ENCODE results near the gene SCN4B. TPM values are rescaled to one million over a fixed set of nuclear protein-coding genes. Genes with fewer than 3 reads are reported as not detected.

Gene SCN4B
- polyA plus RNA-seq, 2 donors = 0.75 to 1.1 TPM

DNA sequence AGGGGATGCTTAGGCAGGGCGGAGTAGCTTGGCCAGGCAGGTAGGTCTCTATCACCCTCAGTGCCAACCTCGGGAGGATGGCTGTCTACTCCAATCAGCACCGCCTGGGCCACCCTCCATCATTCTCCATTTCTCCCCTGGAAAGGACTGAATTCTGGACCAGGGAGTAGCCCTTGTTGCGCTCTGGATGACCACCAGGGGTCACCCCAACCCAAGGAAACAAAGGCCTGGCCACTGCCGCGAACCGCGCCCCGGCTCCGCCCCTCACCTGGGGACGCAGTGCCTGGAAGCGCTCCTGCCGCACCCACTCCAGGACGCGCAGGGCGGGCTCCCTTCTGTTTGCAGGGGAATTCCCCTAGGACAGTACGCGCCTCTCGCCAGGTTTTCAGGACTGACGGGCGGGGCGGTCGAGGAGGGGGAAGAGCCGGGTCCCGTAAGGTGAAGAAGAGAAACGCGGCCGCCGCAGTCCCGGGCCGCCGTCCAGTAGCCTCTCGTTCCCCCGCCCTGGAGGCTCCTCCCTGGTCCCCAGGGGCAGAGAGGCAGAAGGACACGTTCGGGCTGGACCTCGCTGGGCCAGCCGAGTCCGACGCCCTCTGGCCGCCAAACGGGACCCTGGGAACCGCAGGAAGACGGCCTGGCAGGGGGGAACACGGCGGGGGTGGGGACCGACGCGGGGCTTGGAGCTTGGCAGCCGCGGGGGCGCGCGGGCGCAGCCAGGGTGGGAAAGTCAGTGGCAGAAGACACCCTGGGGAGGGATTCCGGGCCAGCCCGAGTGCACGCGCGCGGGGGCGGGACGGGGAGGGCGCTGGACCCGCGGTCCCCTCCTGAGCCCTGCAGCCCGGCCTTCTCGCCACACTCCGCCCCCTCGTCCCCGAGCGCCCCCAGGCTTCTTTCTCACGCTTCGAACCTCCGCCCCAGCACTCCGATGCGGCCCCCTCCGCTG is 7.1 kb downstream of the SCN4B start:
- WGBS, 2 donors = 2% methylated on average over 42 to 78 of the region's 78 CpGs
- Histone ChIP-seq H3K4me1 (ENCODE audit: control insufficient read depth in 2 of 2, insufficient read depth in 2 of 2, low read length in 1 of 2) (peaks cover 0 to 7% of the 10 kb centered on the region in 2 donors), H3K27ac (ENCODE audit: low read depth in 2 of 2, low read length in 1 of 2) (peak overlapping the region; percentile 47 to 66), H3K9me3 (ENCODE audit: control insufficient read depth in 2 of 2, insufficient read depth in 1 of 2, low read depth in 1 of 2, low read length in 1 of 2) (no peaks in the 10 kb centered on the region), H3K36me3 (ENCODE audit: control insufficient read depth in 2 of 2, insufficient read depth in 2 of 2, low read length in 1 of 2) (no peaks in the 10 kb centered on the region), H3K27me3 (ENCODE audit: control insufficient read depth in 1 of 2, insufficient read depth in 2 of 2, low read length in 2 of 2) (no peaks in the 10 kb centered on the region), H3K4me3 (ENCODE audit: low read depth in 1 of 2, low read length in 2 of 2) (peak overlapping the region; percentile 50 to 56)

DNA sequence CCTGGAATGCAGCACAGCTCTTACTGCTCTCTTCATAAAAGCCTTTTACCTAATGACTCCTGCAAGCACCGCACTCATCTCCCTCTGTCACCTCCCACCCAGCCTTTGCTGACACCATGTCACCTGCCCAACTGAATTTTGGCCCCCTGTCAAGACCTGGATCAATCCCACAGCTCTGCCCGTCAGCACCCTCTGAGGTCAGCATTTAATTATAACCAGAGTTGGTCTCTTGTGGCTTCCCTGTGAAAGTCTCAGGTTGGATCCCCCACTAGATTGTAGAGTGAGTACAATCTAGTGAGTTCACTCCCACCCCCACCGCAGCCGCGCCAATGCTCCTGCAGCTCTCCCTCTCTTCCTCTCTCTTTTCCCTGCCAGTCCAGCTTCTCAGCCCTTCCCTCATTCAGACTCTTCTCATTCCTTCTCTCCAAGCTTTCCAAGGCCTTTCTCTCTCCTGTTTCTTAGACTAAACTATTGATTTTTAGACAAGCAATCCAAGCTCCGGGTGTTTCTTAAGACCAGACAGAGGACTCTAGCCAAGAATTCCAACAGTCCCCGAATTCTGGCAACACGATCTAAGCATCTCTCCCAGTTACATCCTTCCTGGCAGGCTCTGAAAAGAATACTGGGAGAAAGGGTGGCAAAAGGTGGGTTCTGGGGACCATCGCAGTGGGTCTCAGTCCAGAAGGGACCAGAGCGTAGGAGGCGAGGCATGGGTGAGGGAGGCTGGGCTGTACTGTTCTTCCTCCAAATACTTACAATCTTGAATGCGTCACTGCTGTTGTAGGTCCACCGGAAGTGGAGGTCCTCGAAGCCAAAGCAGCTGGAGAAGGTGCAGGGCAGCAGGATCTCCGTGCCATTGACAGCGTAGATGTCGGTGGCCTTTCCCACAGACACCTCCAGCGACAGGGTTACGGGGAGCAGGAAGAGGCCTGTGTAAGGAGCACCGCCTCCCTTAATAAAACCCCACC is 8.0 kb downstream of the SCN4B start:
- no peak overlapping the region for H3K27ac ChIP-seq (ENCODE audit: low read depth in 2 of 2, low read length in 1 of 2)
- WGBS, 2 donors = 55 to 56% methylated on average over 20 of the region's 20 CpGs
- H3K9me3 ChIP-seq (ENCODE audit: control insufficient read depth in 2 of 2, insufficient read depth in 1 of 2, low read depth in 1 of 2, low read length in 1 of 2) = no peaks in the 10 kb centered on the region
- no peak overlapping the region for H3K4me3 ChIP-seq (ENCODE audit: low read depth in 1 of 2, low read length in 2 of 2)
- peaks cover 0 to 7% of the 10 kb centered on the region in 2 donors for H3K4me1 ChIP-seq (ENCODE audit: control insufficient read depth in 2 of 2, insufficient read depth in 2 of 2, low read length in 1 of 2)
- H3K27me3 ChIP-seq (ENCODE audit: control insufficient read depth in 1 of 2, insufficient read depth in 2 of 2, low read length in 2 of 2) = no peaks in the 10 kb centered on the region
- H3K36me3 ChIP-seq (ENCODE audit: control insufficient read depth in 2 of 2, insufficient read depth in 2 of 2, low read length in 1 of 2) = no peaks in the 10 kb centered on the region

DNA sequence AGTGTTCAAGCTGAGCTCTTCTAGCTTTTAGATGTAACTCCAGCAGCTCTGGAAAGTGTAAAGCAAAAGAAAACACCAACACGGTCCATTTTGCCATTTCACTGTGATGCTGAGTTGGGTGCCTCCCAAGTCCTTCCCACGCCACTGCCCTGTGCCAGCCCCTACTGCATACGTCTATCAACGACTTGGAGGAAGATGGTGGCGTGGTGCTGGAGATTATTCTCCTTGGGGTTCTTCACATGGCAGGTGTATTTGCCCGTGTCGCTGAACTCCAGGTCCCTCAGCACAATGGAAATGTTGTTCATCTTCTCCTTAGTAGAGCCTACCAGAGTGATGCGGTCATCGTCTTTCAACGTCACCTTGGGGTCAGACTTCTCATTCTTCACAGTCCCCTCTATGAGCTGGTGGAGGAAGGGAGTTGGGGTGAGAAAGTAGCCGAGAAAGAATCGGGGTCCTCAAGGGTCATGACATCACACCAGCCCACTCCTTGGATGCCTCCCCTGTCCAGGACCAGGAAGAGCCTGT is 8.9 kb downstream of the SCN4B start:
- Histone ChIP-seq H3K4me1 (ENCODE audit: control insufficient read depth in 2 of 2, insufficient read depth in 2 of 2, low read length in 1 of 2) (peaks cover 0 to 7% of the 10 kb centered on the region in 2 donors), H3K36me3 (ENCODE audit: control insufficient read depth in 2 of 2, insufficient read depth in 2 of 2, low read length in 1 of 2) (no peaks in the 10 kb centered on the region), H3K4me3 (ENCODE audit: low read depth in 1 of 2, low read length in 2 of 2) (no peak overlapping the region), H3K9me3 (ENCODE audit: control insufficient read depth in 2 of 2, insufficient read depth in 1 of 2, low read depth in 1 of 2, low read length in 1 of 2) (no peaks in the 10 kb centered on the region), H3K27ac (ENCODE audit: low read depth in 2 of 2, low read length in 1 of 2) (no peak overlapping the region), H3K27me3 (ENCODE audit: control insufficient read depth in 1 of 2, insufficient read depth in 2 of 2, low read length in 2 of 2) (no peaks in the 10 kb centered on the region)
- WGBS, 2 donors = 77 to 82% methylated on average over 12 of the region's 12 CpGs

DNA sequence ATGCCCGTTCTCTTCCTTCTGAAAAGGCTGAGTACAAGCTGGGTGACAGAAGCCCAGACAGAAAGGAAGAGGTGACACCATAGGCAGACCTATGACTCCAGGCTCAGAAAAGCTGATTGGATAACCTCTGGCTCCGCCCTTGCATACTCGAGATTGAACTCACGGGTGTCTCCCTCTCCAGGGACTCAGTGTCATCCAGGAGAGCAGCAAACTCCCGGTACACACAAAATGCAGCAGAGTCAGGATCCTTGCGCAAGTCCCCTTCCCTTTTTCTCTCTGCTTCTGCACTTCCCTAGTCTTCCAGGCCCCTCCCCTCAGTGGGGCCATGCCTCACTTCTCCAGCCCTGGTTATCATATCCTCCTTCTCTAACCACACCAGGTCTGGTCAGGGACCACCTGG is 9.8 kb downstream of the SCN4B start:
- WGBS, 2 donors = 46 to 60% methylated on average over 6 of the region's 6 CpGs
- no peaks in the 10 kb centered on the region for H3K27me3 ChIP-seq (ENCODE audit: control insufficient read depth in 1 of 2, insufficient read depth in 2 of 2, low read length in 2 of 2)
- H3K9me3 ChIP-seq (ENCODE audit: control insufficient read depth in 2 of 2, insufficient read depth in 1 of 2, low read depth in 1 of 2, low read length in 1 of 2) = no peaks in the 10 kb centered on the region
- no peak overlapping the region for H3K4me3 ChIP-seq (ENCODE audit: low read depth in 1 of 2, low read length in 2 of 2)
- H3K4me1 ChIP-seq (ENCODE audit: control insufficient read depth in 2 of 2, insufficient read depth in 2 of 2, low read length in 1 of 2) = peaks cover 0 to 7% of the 10 kb centered on the region in 2 donors
- peak overlapping the region in 1 of 2 donors; percentile 16 for H3K27ac ChIP-seq (ENCODE audit: low read depth in 2 of 2, low read length in 1 of 2)
- H3K36me3 ChIP-seq (ENCODE audit: control insufficient read depth in 2 of 2, insufficient read depth in 2 of 2, low read length in 1 of 2) = no peaks in the 10 kb centered on the region

DNA sequence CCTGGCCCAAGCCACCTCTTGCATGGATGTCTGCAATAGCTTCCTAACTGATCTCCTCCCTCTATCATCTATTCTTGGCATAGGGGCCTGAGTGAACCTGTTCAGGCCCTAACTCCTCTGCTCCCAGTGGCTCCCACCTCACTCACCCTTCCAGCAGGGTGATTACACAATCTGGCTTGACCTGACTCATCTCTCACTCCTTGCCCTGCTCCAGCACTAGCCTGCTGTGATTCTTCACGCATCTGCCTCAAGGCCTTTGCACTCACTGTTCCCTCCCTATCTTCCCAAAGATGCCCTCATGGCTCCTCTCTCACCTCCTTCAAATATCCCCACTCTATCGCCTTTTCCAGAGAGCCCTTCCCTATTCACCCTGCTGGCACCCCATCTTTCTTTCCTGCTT is 10.5 kb downstream of the SCN4B start:
- Histone ChIP-seq H3K4me1 (ENCODE audit: control insufficient read depth in 2 of 2, insufficient read depth in 2 of 2, low read length in 1 of 2) (peaks cover 0 to 7% of the 10 kb centered on the region in 2 donors), H3K36me3 (ENCODE audit: control insufficient read depth in 2 of 2, insufficient read depth in 2 of 2, low read length in 1 of 2) (no peaks in the 10 kb centered on the region), H3K4me3 (ENCODE audit: low read depth in 1 of 2, low read length in 2 of 2) (no peak overlapping the region), H3K9me3 (ENCODE audit: control insufficient read depth in 2 of 2, insufficient read depth in 1 of 2, low read depth in 1 of 2, low read length in 1 of 2) (no peaks in the 10 kb centered on the region), H3K27me3 (ENCODE audit: control insufficient read depth in 1 of 2, insufficient read depth in 2 of 2, low read length in 2 of 2) (no peaks in the 10 kb centered on the region), H3K27ac (ENCODE audit: low read depth in 2 of 2, low read length in 1 of 2) (no peak overlapping the region)
- 54 to 66% methylated on average over 2 of the region's 2 CpGs for WGBS, 2 donors

DNA sequence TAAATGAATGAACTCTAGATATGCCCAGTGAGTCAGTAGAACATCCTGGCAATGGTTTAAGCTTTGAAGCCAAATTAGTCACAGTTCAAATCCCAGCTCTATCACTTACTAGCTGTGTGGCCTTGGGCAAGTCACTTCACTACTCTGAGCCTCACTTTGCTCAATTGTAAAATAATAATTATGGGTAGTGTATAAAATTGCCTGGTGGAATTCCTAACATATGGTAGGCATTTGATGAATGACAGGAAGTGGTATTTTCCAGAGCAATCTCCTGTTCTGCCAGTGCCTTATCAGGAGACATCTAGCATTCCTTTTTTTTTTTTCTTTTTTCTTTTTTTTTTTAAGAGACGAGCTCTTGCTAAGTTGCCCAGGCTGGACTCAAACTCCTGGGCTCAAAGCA is 13.0 kb downstream of the SCN4B start:
- WGBS, 2 donors = 50 to 62% methylated on average over 1 of the region's 1 CpG
- H3K27ac ChIP-seq (ENCODE audit: low read depth in 2 of 2, low read length in 1 of 2) = no peak overlapping the region
- no peaks in the 10 kb centered on the region for H3K27me3 ChIP-seq (ENCODE audit: control insufficient read depth in 1 of 2, insufficient read depth in 2 of 2, low read length in 2 of 2)
- H3K4me3 ChIP-seq (ENCODE audit: low read depth in 1 of 2, low read length in 2 of 2) = no peak overlapping the region
- no peaks in the 10 kb centered on the region for H3K9me3 ChIP-seq (ENCODE audit: control insufficient read depth in 2 of 2, insufficient read depth in 1 of 2, low read depth in 1 of 2, low read length in 1 of 2)
- no peaks in the 10 kb centered on the region for H3K36me3 ChIP-seq (ENCODE audit: control insufficient read depth in 2 of 2, insufficient read depth in 2 of 2, low read length in 1 of 2)
- H3K4me1 ChIP-seq (ENCODE audit: control insufficient read depth in 2 of 2, insufficient read depth in 2 of 2, low read length in 1 of 2) = no peaks in the 10 kb centered on the region

DNA sequence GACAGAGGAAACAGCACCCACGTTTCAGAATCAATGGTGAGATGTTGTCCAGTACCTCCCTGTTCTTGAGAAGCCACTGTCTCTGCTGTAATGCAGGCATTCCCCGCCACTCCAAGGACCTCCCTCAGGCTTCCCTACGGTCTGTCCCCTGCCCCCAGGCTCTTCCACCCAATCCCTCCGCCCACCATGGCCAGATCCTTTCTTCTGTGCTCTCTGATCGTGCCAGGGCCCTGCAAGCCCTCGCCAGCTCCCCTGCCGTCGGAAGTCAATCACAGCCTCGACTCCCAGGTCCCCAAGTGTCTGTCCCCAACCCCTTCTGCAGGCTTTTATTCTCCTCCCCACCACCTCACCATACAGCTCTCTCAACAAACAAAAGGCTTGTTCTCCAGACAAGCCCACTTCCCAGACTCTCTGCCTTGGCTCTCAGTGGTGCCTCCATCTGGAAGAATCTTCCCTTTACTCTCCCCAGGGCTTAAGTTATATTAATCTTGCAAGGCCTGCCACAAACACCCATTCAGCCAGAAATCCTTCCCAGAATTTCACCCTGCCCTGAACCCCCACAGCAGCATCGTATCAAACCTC is 13.7 kb downstream of the SCN4B start:
- 62 to 63% methylated on average over 8 to 10 of the region's 10 CpGs for WGBS, 2 donors
- Histone ChIP-seq H3K9me3 (ENCODE audit: control insufficient read depth in 2 of 2, insufficient read depth in 1 of 2, low read depth in 1 of 2, low read length in 1 of 2) (no peaks in the 10 kb centered on the region), H3K27ac (ENCODE audit: low read depth in 2 of 2, low read length in 1 of 2) (no peak overlapping the region), H3K27me3 (ENCODE audit: control insufficient read depth in 1 of 2, insufficient read depth in 2 of 2, low read length in 2 of 2) (no peaks in the 10 kb centered on the region), H3K4me3 (ENCODE audit: low read depth in 1 of 2, low read length in 2 of 2) (no peak overlapping the region), H3K4me1 (ENCODE audit: control insufficient read depth in 2 of 2, insufficient read depth in 2 of 2, low read length in 1 of 2) (no peaks in the 10 kb centered on the region), H3K36me3 (ENCODE audit: control insufficient read depth in 2 of 2, insufficient read depth in 2 of 2, low read length in 1 of 2) (no peaks in the 10 kb centered on the region)

DNA sequence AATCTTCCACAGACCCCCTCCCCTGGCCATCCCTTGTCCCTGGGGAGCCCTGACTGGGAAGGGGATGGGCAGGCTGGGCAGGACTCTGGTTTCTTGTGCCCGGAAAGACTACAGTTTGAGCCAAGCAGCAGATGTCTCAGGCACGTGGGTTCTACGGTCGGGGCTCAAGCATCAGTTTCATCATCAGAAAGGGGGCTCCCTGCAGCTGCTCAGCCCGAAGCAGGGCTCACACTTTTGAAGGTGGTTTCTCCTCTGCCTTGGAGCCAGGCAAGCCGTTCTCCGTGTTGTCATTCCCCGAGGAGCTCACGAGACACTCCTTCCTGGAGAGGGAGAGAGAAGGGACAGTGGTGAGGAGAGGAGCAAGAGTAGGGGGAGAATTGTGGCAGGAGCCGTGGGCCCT is 15.8 kb downstream of the SCN4B start:
- Histone ChIP-seq H3K4me1 (ENCODE audit: control insufficient read depth in 2 of 2, insufficient read depth in 2 of 2, low read length in 1 of 2) (peaks cover 0 to 3% of the 10 kb centered on the region in 2 donors), H3K4me3 (ENCODE audit: low read depth in 1 of 2, low read length in 2 of 2) (no peak overlapping the region), H3K36me3 (ENCODE audit: control insufficient read depth in 2 of 2, insufficient read depth in 2 of 2, low read length in 1 of 2) (no peaks in the 10 kb centered on the region), H3K27ac (ENCODE audit: low read depth in 2 of 2, low read length in 1 of 2) (no peak overlapping the region), H3K27me3 (ENCODE audit: control insufficient read depth in 1 of 2, insufficient read depth in 2 of 2, low read length in 2 of 2) (no peaks in the 10 kb centered on the region), H3K9me3 (ENCODE audit: control insufficient read depth in 2 of 2, insufficient read depth in 1 of 2, low read depth in 1 of 2, low read length in 1 of 2) (no peaks in the 10 kb centered on the region)
- 77 to 84% methylated on average over 10 of the region's 10 CpGs for WGBS, 2 donors

DNA sequence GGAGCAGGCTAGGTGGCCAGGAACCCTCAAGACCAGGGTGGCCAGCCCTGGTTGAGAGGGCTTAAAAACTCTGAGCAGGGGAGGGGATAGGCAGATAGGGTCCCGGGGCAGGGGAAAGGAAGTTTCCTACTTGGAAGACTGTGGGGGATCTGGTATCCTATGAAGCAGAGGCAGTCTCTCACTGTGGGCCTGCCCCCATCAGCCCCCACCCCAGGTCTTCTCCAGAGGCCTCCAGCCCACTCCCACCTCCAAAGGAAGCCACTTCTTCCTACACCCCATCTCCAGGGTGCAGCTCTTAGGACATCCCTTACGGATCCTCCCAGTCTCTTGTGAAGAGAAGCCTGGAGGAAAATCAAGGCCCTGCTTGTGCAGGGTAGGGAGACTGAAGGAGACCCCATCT is 16.3 kb downstream of the SCN4B start:
- no peak overlapping the region for H3K4me3 ChIP-seq (ENCODE audit: low read depth in 1 of 2, low read length in 2 of 2)
- no peak overlapping the region for H3K27ac ChIP-seq (ENCODE audit: low read depth in 2 of 2, low read length in 1 of 2)
- peaks cover 0 to 3% of the 10 kb centered on the region in 2 donors for H3K4me1 ChIP-seq (ENCODE audit: control insufficient read depth in 2 of 2, insufficient read depth in 2 of 2, low read length in 1 of 2)
- H3K9me3 ChIP-seq (ENCODE audit: control insufficient read depth in 2 of 2, insufficient read depth in 1 of 2, low read depth in 1 of 2, low read length in 1 of 2) = no peaks in the 10 kb centered on the region
- H3K36me3 ChIP-seq (ENCODE audit: control insufficient read depth in 2 of 2, insufficient read depth in 2 of 2, low read length in 1 of 2) = no peaks in the 10 kb centered on the region
- 88 to 92% methylated on average over 2 of the region's 2 CpGs for WGBS, 2 donors
- no peaks in the 10 kb centered on the region for H3K27me3 ChIP-seq (ENCODE audit: control insufficient read depth in 1 of 2, insufficient read depth in 2 of 2, low read length in 2 of 2)
